HG02571 (cell line): ENCODE measurements around the gene RPTOR.

ENCODE experiments used
- ATAC-seq: cut with Tn5 transposase; IDR thresholded peaks from one replicate; pipeline ENCODE4 v1.9.1; 2021; ENCODE audit warnings: mild to moderate bottlenecking, moderate library complexity; ENCODE audit not compliant: unreplicated experiment

RPTOR gene

GRCh38 chr17:80839026-80839345, 294.3 kb downstream of the RPTOR start:
- no peak for ATAC-seq

- no peak for ATAC-seq
Observed at GRCh38 chr17:80839511-80839941, 294.9 kb downstream of the RPTOR start.

DNA sequence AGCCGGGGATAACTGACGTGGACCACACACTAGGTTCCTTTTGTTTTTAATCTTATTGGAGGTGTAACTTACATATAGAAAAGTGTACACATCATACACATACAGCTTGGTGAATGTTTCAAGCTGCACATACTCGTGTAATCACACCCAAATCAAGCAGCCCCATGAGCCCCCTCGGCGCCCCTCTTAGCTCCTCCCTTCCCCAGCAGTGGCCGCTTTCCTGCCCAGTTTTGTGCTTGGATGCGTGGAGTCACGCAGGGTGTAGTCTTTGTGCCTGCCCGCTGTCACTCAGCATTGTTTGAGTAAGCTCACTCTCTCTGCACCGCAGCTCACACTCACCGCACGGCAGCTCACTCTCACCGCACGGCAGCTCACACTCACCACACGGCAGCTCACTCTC, 295.3 kb downstream of the RPTOR start:
- ATAC-seq: no peak

DNA sequence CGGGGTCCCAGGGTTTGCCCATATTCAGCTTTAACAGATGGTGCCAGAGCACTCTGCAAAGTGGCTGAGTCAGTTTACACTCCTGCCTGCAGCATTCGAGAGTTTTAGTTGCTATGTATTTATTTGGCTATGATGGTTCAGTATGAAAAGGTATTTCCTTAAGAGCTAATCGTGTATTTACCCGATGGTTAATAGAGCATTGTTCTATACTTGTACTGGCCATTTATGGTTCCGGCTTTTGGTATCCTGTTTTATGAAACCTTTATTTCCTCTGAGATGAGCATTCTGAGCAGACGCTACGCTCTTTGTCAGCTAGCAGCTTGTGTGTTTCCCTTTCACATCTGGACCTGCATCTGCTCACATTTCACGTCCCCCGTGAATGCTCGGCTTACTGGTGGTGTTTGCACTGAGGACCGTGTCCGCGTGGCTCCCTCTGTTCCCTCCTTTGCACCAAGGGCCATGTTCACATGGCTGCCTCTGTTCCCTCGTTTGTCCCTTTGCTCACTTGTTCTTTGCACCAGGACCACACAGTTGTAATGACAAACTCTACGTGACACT, 297.9 kb downstream of the RPTOR start:
- no peak for ATAC-seq

DNA sequence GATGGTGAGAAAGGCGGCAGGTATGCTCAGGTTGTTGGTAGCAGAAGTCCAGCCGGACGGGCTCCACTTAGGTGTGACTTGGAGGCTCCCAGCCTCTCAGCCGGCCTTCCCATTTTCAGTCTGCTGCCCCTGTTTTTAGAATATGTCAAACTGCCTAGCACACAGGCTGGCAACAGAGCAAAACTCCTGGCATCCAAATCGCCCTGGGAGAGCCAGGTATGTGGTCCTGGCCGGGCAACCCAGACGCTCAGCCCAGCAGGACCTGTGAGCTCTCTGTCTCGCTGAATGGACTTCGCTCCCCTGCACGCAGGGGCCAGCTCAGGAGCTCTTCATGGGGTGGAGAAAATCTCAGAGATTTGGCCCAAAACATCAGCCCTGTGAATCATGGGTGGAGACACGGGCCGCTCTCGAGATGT, 299.1 kb downstream of the RPTOR start:
- ATAC-seq: no peak

GRCh38 chr17:80844418-80844990, 299.9 kb downstream of the RPTOR start:
- no peak for ATAC-seq

- no peak for ATAC-seq
Observed at GRCh38 chr17:80845069-80845862, 300.6 kb downstream of the RPTOR start.

GRCh38 chr17:80845863-80846671, 301.4 kb downstream of the RPTOR start:
- no peak for ATAC-seq

DNA sequence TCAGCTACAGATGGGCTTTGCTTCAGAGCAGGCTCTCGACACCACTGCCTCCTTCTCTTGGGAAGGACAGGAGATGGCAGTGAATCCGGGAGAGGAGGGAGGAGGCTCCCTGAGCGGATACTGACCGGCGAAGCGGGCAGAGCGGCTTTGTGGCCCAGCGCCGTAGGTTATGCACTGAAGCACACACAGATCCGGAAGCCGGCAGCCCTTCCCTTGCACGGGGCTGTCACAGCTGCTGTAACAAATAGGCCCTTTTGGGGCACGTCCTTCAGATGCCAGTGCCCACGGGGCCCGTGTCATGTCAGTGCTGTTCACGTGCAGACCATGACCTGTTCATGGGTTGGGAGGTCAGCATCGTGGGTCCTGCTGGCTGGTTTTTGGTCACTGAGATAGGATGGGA, 302.3 kb downstream of the RPTOR start:
- no peak for ATAC-seq

GRCh38 chr17:80847496-80848230, 303.0 kb downstream of the RPTOR start:
- no peak for ATAC-seq

- ATAC-seq: no peak
Observed at GRCh38 chr17:80848449-80849102, 303.9 kb downstream of the RPTOR start.

GRCh38 chr17:80849119-80849518, 304.5 kb downstream of the RPTOR start:
- no peak for ATAC-seq

- no peak for ATAC-seq
Observed at GRCh38 chr17:80850109-80850508, 305.5 kb downstream of the RPTOR start.

GRCh38 chr17:80850817-80851216, 306.2 kb downstream of the RPTOR start:
- ATAC-seq: no peak

DNA sequence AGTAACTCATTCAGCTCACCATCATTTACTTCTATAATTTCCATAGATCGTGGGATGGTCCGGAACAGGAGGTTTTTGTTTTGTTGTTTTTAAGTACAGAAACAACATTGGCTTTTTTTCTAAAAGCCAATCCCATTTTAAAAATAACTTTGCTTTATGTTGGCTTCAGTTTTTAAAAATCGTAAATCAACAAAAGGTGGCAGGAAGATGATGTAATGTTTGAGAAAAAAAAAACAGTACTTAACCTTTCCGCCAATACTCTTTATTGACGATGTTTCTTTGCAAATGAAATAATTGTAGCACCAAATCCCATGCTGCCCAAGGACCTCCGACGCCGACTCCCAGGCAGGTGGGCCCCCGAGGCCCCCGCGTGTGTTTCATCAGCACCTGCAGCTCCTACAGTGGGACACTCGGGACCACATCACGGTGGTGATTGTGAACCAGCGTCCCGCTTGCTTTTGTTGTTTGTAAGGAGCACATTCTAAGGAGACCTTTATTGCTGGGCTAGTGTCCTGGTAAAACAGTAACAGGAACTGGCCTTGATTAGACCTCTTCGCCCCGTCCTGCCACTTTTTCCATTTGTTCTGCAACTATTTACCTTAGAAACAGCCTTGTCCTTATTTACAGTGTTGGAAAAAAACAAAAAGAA, 306.8 kb downstream of the RPTOR start:
- no peak for ATAC-seq

- ATAC-seq: no peak
Observed at GRCh38 chr17:80852476-80853015, 307.9 kb downstream of the RPTOR start.

GRCh38 chr17:80853076-80853475, 308.4 kb downstream of the RPTOR start:
- no peak for ATAC-seq

DNA sequence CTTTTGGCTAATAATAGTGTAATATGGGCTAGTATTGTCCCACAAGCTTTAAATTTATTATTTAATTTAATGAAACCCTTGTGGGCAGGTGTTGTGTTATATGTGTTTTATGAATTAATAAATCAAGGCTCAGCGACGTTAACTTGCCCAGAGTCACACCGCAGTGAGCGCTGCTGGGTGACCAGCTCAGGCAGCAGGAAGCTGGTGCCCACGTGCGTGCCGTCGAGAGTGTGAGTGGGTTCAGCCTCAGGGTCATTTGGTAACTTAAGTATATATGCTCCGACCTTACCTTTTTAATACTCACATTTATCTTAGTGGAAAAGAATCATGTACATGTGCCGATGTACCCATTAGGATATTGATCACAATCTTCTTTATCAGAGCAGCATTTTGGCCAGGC, 309.6 kb downstream of the RPTOR start:
- no peak for ATAC-seq

- ATAC-seq: no peak
Observed at GRCh38 chr17:80855196-80855947, 310.7 kb downstream of the RPTOR start.
